Right ventricle myocardium superior (tissue), 1 donor: ENCODE data around the gene DHX58. TPM values are rescaled to one million over a fixed set of nuclear protein-coding genes. Genes with fewer than 3 reads are reported as not detected.
A peak's percentile ranks its signal among the peaks of the same experiment; 100 is the strongest.

ENCODE experiments used
- ATAC-seq: fragments of 200-7000 bp; cut with Tn5 transposase; one replicate; pipeline ENCODE4 v1.9.1; 2020; ENCODE audit warnings: mild to moderate bottlenecking; ENCODE audit not compliant: poor library complexity
- DNase-seq: peaks from one replicate; pipeline ENCODE4 v3.0.0-alpha.2; 2020
- intact Hi-C: fragments of 100-400 bp; cut with DNase I; formaldehyde crosslinking; loops from one replicate; pipeline ENCODE4 v1.11.2; 2022
- total RNA-seq: library from RNA; stranded (reverse); fragmentation: NEBNext Ultra II Directional; extraction: Animal tissue kit (Norgen Biotek cat#: 25700); gene quantifications from one replicate; pipeline ENCODE4 v1.2.1, GENCODE V29; 2021
- donor health status: DM: no; HTN: yes; CAD: no; lungs with severe emphysema.

Gene DHX58
- total RNA-seq, 1 donor from 2014 or later = 2.5 TPM

GRCh38 chr17:42114118-42114517 is 1.6 kb upstream of the DHX58 start:
- no peak for DNase-seq
- intact Hi-C loops = no loop called here
- ATAC-seq = no peak

- DNase-seq (no peak), ATAC-seq (no peak)
- intact Hi-C loops = no loop called here
Observed at GRCh38 chr17:42113293-42114069, 967 bp upstream of the DHX58 start.

- DNase-seq (no peak), ATAC-seq (peak; percentile 39)
Observed at GRCh38 chr17:42111871-42112551, 503 bp downstream of the DHX58 start.

GRCh38 chr17:42111265-42111636 is 1.3 kb downstream of the DHX58 start:
- ATAC-seq (no peak), DNase-seq (no peak)
- intact Hi-C loops = no loop called here

More at GRCh38 chr17:42111871-42112551, 503 bp downstream of the DHX58 start:
- intact Hi-C loops = no loop called here

- DNase-seq = no peak
- ATAC-seq = no peak
- intact Hi-C loops = no loop called here
Observed at GRCh38 chr17:42110301-42111264, 1.9 kb downstream of the DHX58 start.

- no peak for ATAC-seq
- intact Hi-C loops = no loop called here
- no peak for DNase-seq
Observed at GRCh38 chr17:42109086-42109485, 3.4 kb downstream of the DHX58 start.

- ATAC-seq (peak; percentile 77), DNase-seq (peak; percentile 83)
- intact Hi-C loops = no loop called here
Observed at GRCh38 chr17:42107597-42108576, 4.6 kb downstream of the DHX58 start.

GRCh38 chr17:42107124-42107523 is 5.4 kb downstream of the DHX58 start:
- no peak for ATAC-seq
- intact Hi-C loops = no loop called here
- DNase-seq = no peak

- intact Hi-C loops = no loop called here
- DNase-seq (no peak), ATAC-seq (no peak)
Observed at GRCh38 chr17:42106009-42106408, 6.5 kb downstream of the DHX58 start.

GRCh38 chr17:42104264-42104663 is 8.2 kb downstream of the DHX58 start:
- intact Hi-C loops = loop anchor here (5.0 kb wide), 1 partner anchor 37 kb away; no protein-coding TSS in a partner anchor
- DNase-seq = no peak
- no peak for ATAC-seq

GRCh38 chr17:42103221-42103954 is 9.1 kb downstream of the DHX58 start:
- no peak for DNase-seq
- no peak for ATAC-seq
- intact Hi-C loops = loop anchor here (5.0 kb wide), 1 partner anchor 36 kb away; no protein-coding TSS in a partner anchor

- peak; percentile 88 for DNase-seq
- peak; percentile 91 for ATAC-seq
- intact Hi-C loops = loop anchor here (5.0 kb wide), 1 partner anchor 34 kb away; no protein-coding TSS in a partner anchor
Observed at GRCh38 chr17:42101513-42102292, 10.8 kb downstream of the DHX58 start.

GRCh38 chr17:42098730-42099399 is 13.6 kb downstream of the DHX58 start:
- intact Hi-C loops = no loop called here
- ATAC-seq = no peak
- no peak for DNase-seq

GRCh38 chr17:42097691-42098631 is 14.6 kb downstream of the DHX58 start, which contains the start of gene ZNF385C:
TSS of gene ZNF385C (minus strand) at chr17:42098473. CDS start at chr17:42063056, 35,417 bp downstream.
- ATAC-seq (no peak), DNase-seq (no peak)
- intact Hi-C loops = no loop called here
